ENCODE measurements around the gene DPH6. TPM values are rescaled to one million over a fixed set of nuclear protein-coding genes. Genes with fewer than 3 reads are reported as not detected.
"Not testable (repeated sequence)": the region's sequence is repeated elsewhere in the genome, so short reads cannot be mapped to it uniquely, and the experiment has no call there.

Gene DPH6
- total RNA-seq, 4 donors from 2014 or later, result 30.6 to 49.0 (median 36.8) TPM

DNA sequence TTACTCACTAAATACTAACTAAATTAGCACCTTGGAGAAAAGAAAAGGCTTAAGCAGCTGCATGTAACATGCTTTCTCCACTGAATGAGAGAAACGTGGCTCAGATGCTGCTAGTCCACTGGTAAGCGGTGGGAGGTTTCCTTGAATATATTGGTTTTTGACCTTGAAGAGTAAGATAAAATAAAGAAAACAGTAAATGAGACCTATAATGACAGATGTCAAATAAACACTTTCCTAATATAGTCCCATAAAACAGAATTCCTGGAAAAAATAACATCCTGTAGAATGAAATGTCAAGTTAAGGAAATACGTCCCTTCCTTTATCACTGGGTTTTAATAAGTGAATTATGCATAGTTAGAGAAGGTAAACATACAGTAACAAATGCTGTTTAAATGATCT is 215.0 kb downstream of the DPH6 start:
- 76 to 83% methylated on average over 3 of the region's 3 CpGs for WGBS, 2 donors
- Histone ChIP-seq H3K4me1 (no peaks in the 10 kb centered on the region), H3K9me3 (no peaks in the 10 kb centered on the region), H3K36me3 (no peaks in the 10 kb centered on the region), H3K4me3 (replicated peaks in 1 of 3) (no peak overlapping the region), H3K27me3 (no peaks in the 10 kb centered on the region), H3K27ac (no peak overlapping the region)
- DNase-seq, result no peak
- TF ChIP-seq, protein P1, sequence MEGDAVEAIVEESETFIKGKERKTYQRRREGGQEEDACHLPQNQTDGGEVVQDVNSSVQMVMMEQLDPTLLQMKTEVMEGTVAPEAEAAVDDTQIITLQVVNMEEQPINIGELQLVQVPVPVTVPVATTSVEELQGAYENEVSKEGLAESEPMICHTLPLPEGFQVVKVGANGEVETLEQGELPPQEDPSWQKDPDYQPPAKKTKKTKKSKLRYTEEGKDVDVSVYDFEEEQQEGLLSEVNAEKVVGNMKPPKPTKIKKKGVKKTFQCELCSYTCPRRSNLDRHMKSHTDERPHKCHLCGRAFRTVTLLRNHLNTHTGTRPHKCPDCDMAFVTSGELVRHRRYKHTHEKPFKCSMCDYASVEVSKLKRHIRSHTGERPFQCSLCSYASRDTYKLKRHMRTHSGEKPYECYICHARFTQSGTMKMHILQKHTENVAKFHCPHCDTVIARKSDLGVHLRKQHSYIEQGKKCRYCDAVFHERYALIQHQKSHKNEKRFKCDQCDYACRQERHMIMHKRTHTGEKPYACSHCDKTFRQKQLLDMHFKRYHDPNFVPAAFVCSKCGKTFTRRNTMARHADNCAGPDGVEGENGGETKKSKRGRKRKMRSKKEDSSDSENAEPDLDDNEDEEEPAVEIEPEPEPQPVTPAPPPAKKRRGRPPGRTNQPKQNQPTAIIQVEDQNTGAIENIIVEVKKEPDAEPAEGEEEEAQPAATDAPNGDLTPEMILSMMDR (IDR thresholded peaks at IDR 0.05), result no peak
- TF ChIP-seq POLR2A (IDR thresholded peaks at IDR 0.05), result no peak
- intact Hi-C loops (cut with DNase I), result no loop called here

DNA sequence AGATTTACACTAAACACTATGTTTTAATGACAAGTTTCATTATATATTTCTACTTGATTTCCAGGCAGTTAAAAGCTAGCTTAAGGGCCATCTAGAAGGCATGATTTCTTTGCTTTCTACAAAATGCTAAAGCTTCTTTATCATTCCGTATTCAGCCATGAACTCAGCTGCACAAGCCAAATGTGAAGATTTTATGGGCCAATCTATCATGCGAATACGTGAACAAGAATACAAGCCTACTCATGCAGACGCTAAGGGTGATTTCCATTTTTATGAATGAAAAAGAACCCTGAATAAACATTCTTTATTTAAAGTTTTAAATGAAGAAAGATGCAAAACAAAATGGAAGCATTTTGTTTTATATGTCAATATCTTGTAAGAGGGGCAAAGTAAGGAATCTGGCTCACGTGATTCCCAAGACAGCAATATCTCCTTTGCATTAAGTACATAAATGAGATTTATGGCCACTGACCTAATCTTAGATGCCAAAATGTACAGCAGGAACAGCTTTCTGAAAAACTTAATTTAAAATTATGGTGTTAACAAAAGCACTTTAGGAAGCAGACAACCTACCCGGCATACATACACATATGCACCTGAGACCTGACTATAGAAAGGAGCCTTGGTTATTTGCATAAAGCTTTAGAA is 215.8 kb downstream of the DPH6 start:
- Histone ChIP-seq H3K4me1 (no peaks in the 10 kb centered on the region), H3K27ac (no peak overlapping the region), H3K4me3 (replicated peaks in 1 of 3) (no peak overlapping the region), H3K27me3 (no peaks in the 10 kb centered on the region), H3K9me3 (no peaks in the 10 kb centered on the region), H3K36me3 (no peaks in the 10 kb centered on the region)
- TF ChIP-seq, protein P1 (IDR thresholded peaks at IDR 0.05), result no peak
- TF ChIP-seq POLR2A (IDR thresholded peaks at IDR 0.05), result no peak
- intact Hi-C loops (cut with DNase I), result no loop called here
- no peak for DNase-seq
- WGBS, 2 donors, result 85 to 86% methylated on average over 6 of the region's 6 CpGs

DNA sequence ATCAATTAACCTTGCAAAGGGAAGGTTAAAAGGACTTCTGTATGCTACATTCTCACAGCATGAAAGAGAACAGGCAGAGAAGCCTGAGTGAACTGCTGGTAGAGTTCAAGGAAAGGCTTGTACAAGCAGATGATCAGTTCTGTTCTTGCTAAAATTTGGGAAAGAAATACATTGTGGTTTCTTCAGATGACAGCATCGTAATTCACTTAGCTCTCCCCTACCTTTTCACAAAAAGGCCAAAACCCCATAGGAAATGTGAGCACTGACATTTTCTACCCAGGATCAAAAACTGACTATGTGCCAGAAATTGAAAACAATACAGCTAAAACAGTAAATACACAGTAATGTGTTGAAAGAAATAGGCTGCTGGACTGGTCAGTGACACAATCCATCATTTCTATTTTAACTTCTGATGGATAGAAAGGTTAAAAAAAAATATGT is 216.4 kb downstream of the DPH6 start:
- Histone ChIP-seq H3K4me1 (no peaks in the 10 kb centered on the region), H3K27me3 (no peaks in the 10 kb centered on the region), H3K9me3 (no peaks in the 10 kb centered on the region), H3K4me3 (replicated peaks in 1 of 3) (no peak overlapping the region), H3K36me3 (no peaks in the 10 kb centered on the region), H3K27ac (no peak overlapping the region)
- WGBS, 2 donors, result 85% methylated on average over 1 of the region's 1 CpG
- intact Hi-C loops (cut with DNase I), result no loop called here
- no peak for DNase-seq
- TF ChIP-seq, protein P1 (IDR thresholded peaks at IDR 0.05), result no peak
- no peak for TF ChIP-seq POLR2A (IDR thresholded peaks at IDR 0.05)

DNA sequence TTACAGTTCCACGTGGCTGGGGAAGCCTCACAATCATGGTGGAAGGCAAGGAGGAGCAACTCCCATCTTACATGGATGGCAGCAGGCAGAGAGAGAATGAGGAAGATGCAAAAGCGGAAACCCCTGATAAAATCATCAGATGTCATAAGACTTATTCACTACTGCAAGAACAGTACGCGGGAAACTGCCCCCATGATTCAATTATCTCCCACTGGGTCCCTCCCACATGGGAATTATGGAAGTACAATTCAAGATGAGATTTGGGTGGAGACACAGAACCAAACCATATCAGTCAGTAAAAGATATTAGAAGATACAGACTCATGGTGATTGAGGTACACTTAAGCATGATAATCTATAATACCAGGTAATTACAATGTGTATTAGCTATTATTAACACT is 217.1 kb downstream of the DPH6 start:
- DNase-seq; H3K4me1 ChIP-seq; H3K27ac ChIP-seq; intact Hi-C loops (cut with DNase I); H3K9me3 ChIP-seq; H3K27me3 ChIP-seq; H3K4me3 ChIP-seq (replicated peaks in 1 of 3); H3K36me3 ChIP-seq: not testable (repeated sequence)
- 90 to 91% methylated on average over 4 of the region's 4 CpGs for WGBS, 2 donors

DNA sequence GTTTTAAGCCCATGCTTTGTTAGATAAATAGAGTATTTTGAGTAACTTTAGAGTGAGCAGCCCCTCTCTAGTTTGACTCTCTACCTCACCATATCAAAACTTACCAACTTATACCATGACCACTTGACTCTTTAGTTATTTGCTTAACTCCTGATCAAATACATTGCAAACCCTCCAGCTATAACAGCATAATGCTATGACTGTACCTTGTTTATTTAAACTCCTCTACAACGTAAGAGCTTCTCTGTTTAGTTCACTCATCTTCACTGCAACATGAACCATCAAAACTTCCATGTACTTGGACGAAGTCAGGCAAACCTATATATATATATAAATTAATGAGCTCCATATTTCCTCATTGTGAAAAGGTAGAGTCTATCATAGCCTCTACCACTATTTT is 218.2 kb downstream of the DPH6 start:
- Histone ChIP-seq H3K27me3 (no peaks in the 10 kb centered on the region), H3K4me1 (no peaks in the 10 kb centered on the region), H3K9me3 (no peaks in the 10 kb centered on the region), H3K27ac (no peak overlapping the region), H3K36me3 (no peaks in the 10 kb centered on the region), H3K4me3 (replicated peaks in 1 of 3) (no peak overlapping the region)
- no peak for DNase-seq
- TF ChIP-seq POLR2A (IDR thresholded peaks at IDR 0.05), result no peak
- TF ChIP-seq, protein P1 (IDR thresholded peaks at IDR 0.05), result no peak
- intact Hi-C loops (cut with DNase I), result no loop called here
- 46 to 58% methylated on average over 2 of the region's 2 CpGs for WGBS, 2 donors

All from thyroid gland (tissue), 4 donors.